Fibroblast of villous mesenchyme (primary cell): ENCODE results near the gene ACTR3. TPM values are rescaled to one million over a fixed set of nuclear protein-coding genes. Genes with fewer than 3 reads are reported as not detected.

ENCODE experiments used
- DNase-seq: peaks from one replicate; pipeline ENCODE4 v3.0.0-alpha.2; 2010; ENCODE audit warnings: low read depth
- H3K4me3 ChIP-seq: 2 replicates; pipeline ENCODE4 v1.5.1; 2011; ENCODE audit warnings: low read depth, mild to moderate bottlenecking, low read length
- CTCF ChIP-seq: IDR thresholded peaks from 2 replicates; pipeline ENCODE4 v1.5.1; 2012; ENCODE audit warnings: low read depth, mild to moderate bottlenecking, low read length; ENCODE audit not compliant: insufficient read depth
- total RNA-seq: library from RNA; depleted of rRNA; stranded (reverse); fragments of >200 nt; gene quantifications from 2 replicates; pipeline ENCODE4 v1.2.3, GENCODE V29; 2012

The ACTR3 gene
- total RNA-seq, 1 donor: 532 TPM

- no peak overlapping the region for H3K4me3 ChIP-seq
- no peak for TF ChIP-seq CTCF
- DNase-seq: no peak
Observed at GRCh38 chr2:113887009-113887792, 2.7 kb upstream of the ACTR3 start.

- no peak for DNase-seq
- TF ChIP-seq CTCF: no peak
- H3K4me3 ChIP-seq: peak overlapping the region; percentile 83
Observed at GRCh38 chr2:113888641-113889470, 1.0 kb upstream of the ACTR3 start.

GRCh38 chr2:113890253-113891235 lies 655 bp downstream of the ACTR3 start:
- TF ChIP-seq CTCF: no peak
- peak; percentile 74 for DNase-seq
- peak overlapping the region; percentile 97 for H3K4me3 ChIP-seq

- no peak for TF ChIP-seq CTCF
- peak overlapping the region; percentile 97 for H3K4me3 ChIP-seq
- no peak for DNase-seq
Observed at GRCh38 chr2:113891265-113891959, 1.5 kb downstream of the ACTR3 start.

- no peak for TF ChIP-seq CTCF
- no peak for DNase-seq
Observed at GRCh38 chr2:113892004-113892710, 2.3 kb downstream of the ACTR3 start.

More at GRCh38 chr2:113892004-113892710, 2.3 kb downstream of the ACTR3 start:
- peak overlapping the region; percentile 97 for H3K4me3 ChIP-seq
